ENCODE results near the gene FMO1. TPM values are rescaled to one million over a fixed set of nuclear protein-coding genes. Genes with fewer than 3 reads are reported as not detected.

Gene FMO1
- total and polyA plus RNA-seq, 10 of the 15 experiments (the other 5 are each of a cell fraction or from before 2014, with no cell fraction given), result not detected

GRCh38 chr1:171277534-171277933 is 29.2 kb downstream of the FMO1 start:
- DNase-seq (ENCODE audit: low read depth, low spot score) (no peak), FAIRE-seq (no peak), ATAC-seq (no peak)
- no peak overlapping the region for H3K4me3 ChIP-seq
- TF ChIP-seq MEF2B (IDR thresholded peaks at IDR 0.05; ENCODE audit: partially characterized antibody, poor library complexity, severe bottlenecking), result no peak
- no peak for TF ChIP-seq CHD4 (IDR thresholded peaks at IDR 0.05)
- TF ChIP-seq PML (IDR thresholded peaks at IDR 0.05; ENCODE audit: low read length), result no peak
- no peak for TF ChIP-seq CHD2 (IDR thresholded peaks at IDR 0.05; ENCODE audit: borderline replicate concordance, low read depth, low read length)
- TF ChIP-seq NKRF (conservative IDR thresholded peaks at IDR 0.05), result no peak
- TF ChIP-seq MEF2A (IDR thresholded peaks at IDR 0.05; ENCODE audit: insufficient read depth, low read depth, low read length), result no peak
- TF ChIP-seq PBX3 (IDR thresholded peaks at IDR 0.05; ENCODE audit: insufficient replicate concordance, low read depth, low read length), result no peak
- no peak for TF ChIP-seq KLF5 (IDR thresholded peaks at IDR 0.05; ENCODE audit: partially characterized antibody)
- TF ChIP-seq CBX3 (IDR thresholded peaks at IDR 0.05; ENCODE audit: borderline replicate concordance, low read depth), result no peak
- TF ChIP-seq IKZF2 (IDR thresholded peaks at IDR 0.05), result no peak
- no peak for TF ChIP-seq JUNB (IDR thresholded peaks at IDR 0.05)
- TF ChIP-seq ESRRA (IDR thresholded peaks at IDR 0.05; ENCODE audit: low read length), result no peak
- TF ChIP-seq SMAD1 (IDR thresholded peaks at IDR 0.05; ENCODE audit: low read depth, partially characterized antibody), result no peak
- no peak for TF ChIP-seq NFIC (IDR thresholded peaks at IDR 0.05; ENCODE audit: low read depth, low read length)
- no peak for TF ChIP-seq RELB (IDR thresholded peaks at IDR 0.05; ENCODE audit: low read depth)
- TF ChIP-seq WRNIP1 (IDR thresholded peaks at IDR 0.05; ENCODE audit: borderline replicate concordance, low read depth, low read length), result no peak
- no peak for TF ChIP-seq E4F1 (IDR thresholded peaks at IDR 0.05; ENCODE audit: borderline replicate concordance, partially characterized antibody)
- no peak for TF ChIP-seq BCL11A (IDR thresholded peaks at IDR 0.05; ENCODE audit: low read depth, low read length)
- TF ChIP-seq TCF3 (IDR thresholded peaks at IDR 0.05; ENCODE audit: borderline replicate concordance, insufficient read depth, low read depth, low read length), result no peak
- ChIA-PET SMC1A (ENCODE audit: uncharacterized antibody, unreplicated experiment) (interaction anchor here (1.3 kb wide), 1 partner anchor 36 kb away, joined by 3 read pairs; the partner anchor contains the start of gene FMO4), CTCF (interaction anchor here (1.9 kb wide), 1 partner anchor 36 kb away, joined by 6 read pairs; the partner anchor contains the start of gene FMO4), RAD21 (ENCODE audit: unreplicated experiment) (no interaction called here), POLR2A (no interaction called here)
- H3K4me2 ChIP-seq (ENCODE audit: control insufficient read depth, insufficient read depth), result no peak overlapping the region
- no peaks in the 10 kb centered on the region for H3K79me2 ChIP-seq (ENCODE audit: control insufficient read depth, insufficient read depth, low read length)
- no peaks in the 10 kb centered on the region for H3K9me3 ChIP-seq (replicated peaks; ENCODE audit: control insufficient read depth, insufficient read depth, low read length)
- in situ Hi-C loops (cut with MboI) (no loop called here), intact Hi-C loops (cut with micrococcal nuclease; ENCODE audit: unreplicated experiment) (no loop called here)
- no peaks in the 10 kb centered on the region for H3K4me1 ChIP-seq (ENCODE audit: control insufficient read depth, insufficient read depth, low read length)
- H3K27me3 ChIP-seq (replicated peaks in 1 of 2; ENCODE audit: control insufficient read depth in 2 of 2, insufficient read depth in 2 of 2, low read length in 1 of 2), result peaks cover 0 to 3% of the 10 kb centered on the region in 2 experiments; a peak in 2 of 4 replicates
- no peak overlapping the region for H3K27ac ChIP-seq (ENCODE audit: control insufficient read depth, insufficient read depth)
- no peak overlapping the region for H3K9ac ChIP-seq (ENCODE audit: control insufficient read depth, insufficient read depth, low read length)
- BruUV-seq (replicated peaks), result no TSS peak
- 2% methylated on average over 2 of the region's 2 CpGs for WGBS (ENCODE audit: insufficient coverage, insufficient replicate concordance, low lambda C conversion rate, missing lambda C conversion rate)
- H2AFZ ChIP-seq (ENCODE audit: control insufficient read depth, low read depth, low read length), result no peak overlapping the region
- no peaks in the 10 kb centered on the region for H3K36me3 ChIP-seq (ENCODE audit: control insufficient read depth in 2 of 2, insufficient read depth in 2 of 2, low read length in 1 of 2)
- H4K20me1 ChIP-seq (ENCODE audit: control insufficient read depth, insufficient read depth), result no peaks in the 10 kb centered on the region
